ENCODE measurements around the gene FAM20C.

GRCh38 chr7:183496-184292, 8.7 kb upstream of the FAM20C start:
- TF ChIP-seq GATA3 (IDR thresholded peaks at IDR 0.05; ENCODE audit: low read depth, low read length) = no peak
- no peak for TF ChIP-seq GATA2 (IDR thresholded peaks at IDR 0.05; ENCODE audit: low read depth, low read length)
